K562 (cell line): ENCODE measurements around the gene BLID. TPM values are rescaled to one million over a fixed set of nuclear protein-coding genes. Genes with fewer than 3 reads are reported as not detected.

Experiments used
- ATAC-seq: fragments of 200-7000 bp; cut with Tn5 transposase; 3 replicates; pipeline ENCODE4 v1.9.1; 2020; ENCODE audit warnings: moderate library complexity
- BruUV-seq: library from RNA; stranded (reverse); fragments of 400-500 nt; replicated peaks from 2 replicates; lab custom pipeline; 2021; lab: Mats Ljungman, UMichigan
- CTCF ChIA-PET: fragments of 300-600 bp; formaldehyde crosslinking; extraction: SDS; loops from one replicate; lab custom pipeline; 2021; ENCODE audit warnings: low intra/inter-chr PET ratio; lab: Yijun Ruan, JAX
- POLR2A ChIA-PET: fragments of 300-600, 350-650 bp; sonication (Branson Sonifier 250); formaldehyde crosslinking; extraction: SDS; loops from one replicate; lab custom pipeline; 2021; ENCODE audit warnings: antibody characterized with exemption, inconsistent platforms; lab: Yijun Ruan, JAX
- DNase-seq, 4 experiments: peaks; one replicate each; pipeline versions ENCODE4 v3.0.0 to v3.0.0-alpha.2; 2011 to 2018; ENCODE audit warnings: low spot score in 3 of 4, mixed read lengths in 3 of 4; ENCODE audit errors: extremely low read depth in 1 of 4
- FAIRE-seq: peaks from 2 replicates; lab custom pipeline; 2011; peaks lifted over from hg19 to GRCh38; lab: Jason Lieb, UNC
- H2AFZ ChIP-seq: 2 replicates; pipeline ENCODE4 v1.6.0; 2011; ENCODE audit warnings: low read depth, low read length, control low read depth, inconsistent platforms
- H3K27ac ChIP-seq: fragments of 200-600 bp; 3 replicates; pipeline ENCODE4 v1.8.0; 2011; ENCODE audit warnings: low read depth, mild to moderate bottlenecking, control low read depth, inconsistent platforms, low read length, moderate library complexity, mixed read lengths; ENCODE audit errors: extremely low read depth
- H3K27me3 ChIP-seq, 2 experiments: fragments of 300-600 bp in 1 of 2; 2 replicates in 1 of 2; 3 replicates in 1 of 2; pipeline versions ENCODE4 v1.6.0 to v1.8.0; 2011; ENCODE audit warnings: inconsistent platforms in 2 of 2, low read length in 2 of 2, mild to moderate bottlenecking in 1 of 2, mixed read lengths in 1 of 2, moderate library complexity in 1 of 2; ENCODE audit not compliant: control insufficient read depth in 2 of 2, insufficient read depth in 2 of 2
- H3K36me3 ChIP-seq: fragments of 300-600 bp; 3 replicates; pipeline ENCODE4 v1.8.0; 2011; ENCODE audit warnings: mild to moderate bottlenecking, low read length, inconsistent platforms; ENCODE audit not compliant: control insufficient read depth, insufficient read depth
- H3K4me1 ChIP-seq, 2 experiments: fragments of 200-600 bp in 1 of 2; replicated peaks in 1 of 2; 2 replicates in 1 of 2; 3 replicates in 1 of 2; pipeline versions ENCODE4 v1.5.1 to v1.8.0; 2011; ENCODE audit warnings: inconsistent platforms in 2 of 2, low read length in 2 of 2, mild to moderate bottlenecking in 1 of 2, mixed read lengths in 1 of 2, moderate library complexity in 1 of 2; ENCODE audit not compliant: control insufficient read depth in 2 of 2, insufficient read depth in 2 of 2
- H3K4me2 ChIP-seq: 2 replicates; pipeline ENCODE4 v1.6.1; 2011; ENCODE audit warnings: low read length, control low read depth, inconsistent platforms, mixed read lengths; ENCODE audit not compliant: insufficient read depth
- H3K4me3 ChIP-seq: fragments of 200-600 bp; sonication (generic), shearing (Covaris generic); 2 replicates; pipeline ENCODE4 v1.5.1; 2016; ENCODE audit warnings: control low read depth, inconsistent platforms
- H3K79me2 ChIP-seq: fragments of 200-600 bp; 3 replicates; pipeline ENCODE4 v1.8.0; 2011; ENCODE audit warnings: low read length, inconsistent platforms; ENCODE audit not compliant: control insufficient read depth, insufficient read depth
- H3K9ac ChIP-seq, 2 experiments: 2 replicates each; pipeline versions ENCODE4 v1.6.0 to v1.6.1; 2011; ENCODE audit warnings: low read depth in 2 of 2, low read length in 2 of 2, control low read depth in 1 of 2, inconsistent platforms in 1 of 2, mild to moderate bottlenecking in 1 of 2, mixed read lengths in 1 of 2; ENCODE audit not compliant: insufficient read depth in 1 of 2
- H3K9me1 ChIP-seq: one replicate; pipeline ENCODE4 v1.6.0; 2011; ENCODE audit warnings: inconsistent platforms, mild to moderate bottlenecking, low read length, moderate library complexity; ENCODE audit not compliant: control insufficient read depth, insufficient read depth
- H3K9me3 ChIP-seq: replicated peaks from 2 replicates; pipeline ENCODE4 v1.5.1; 2011; ENCODE audit warnings: low read depth, low read length, inconsistent platforms; ENCODE audit not compliant: control insufficient read depth, insufficient read depth
- H4K20me1 ChIP-seq: replicated peaks from 2 replicates; pipeline ENCODE4 v1.6.1; 2011; ENCODE audit warnings: low read length, inconsistent platforms, mixed read lengths; ENCODE audit not compliant: control insufficient read depth, insufficient read depth
- MCM7 ChIP-seq, 2 experiments: fragments of 450-650 bp; IDR thresholded peaks; 2 replicates each; pipeline ENCODE4 v1.6.1; 2016 to 2018
- PHF21A ChIP-seq: fragments of 450-650 bp; IDR thresholded peaks from 2 replicates; pipeline ENCODE4 v1.6.1; 2017; ENCODE audit warnings: low read depth, borderline replicate concordance
- SETDB1 ChIP-seq: IDR thresholded peaks from one replicate; pipeline ENCODE4 v1.6.1; 2012; ENCODE audit warnings: low read length, control low read depth, inconsistent platforms
- SMARCC2 ChIP-seq: fragments of 450-650 bp; IDR thresholded peaks from 2 replicates; pipeline ENCODE4 v1.6.1; 2017; ENCODE audit warnings: antibody characterized with exemption, moderate library complexity, mild to moderate bottlenecking, low read depth
- ZKSCAN8 ChIP-seq: fragments of 200-800 bp; sonication (Bioruptor generic); IDR thresholded peaks from 2 replicates; pipeline ENCODE4 v1.6.1; 2016; ENCODE audit warnings: missing genetic modification characterization, missing compliant biosample characterization
- ZNF224 ChIP-seq: sonication (generic); formaldehyde crosslinking; IDR thresholded peaks from 2 replicates; pipeline ENCODE4 v1.8.0; 2022; ENCODE audit warnings: mild to moderate bottlenecking, missing genetic modification reagents
- ZNF263 ChIP-seq: sonication (generic); formaldehyde crosslinking; IDR thresholded peaks from 2 replicates; pipeline ENCODE4 v1.8.0; 2022; ENCODE audit warnings: mild to moderate bottlenecking, missing genetic modification reagents, borderline replicate concordance
- in situ Hi-C: fragments of 300-500 bp; cut with MboI; formaldehyde crosslinking; loops from 4 replicates; pipeline ENCODE4 v1.15.0; 2018; ENCODE audit warnings: inconsistent platforms, mixed read lengths
- intact Hi-C: fragments of 100-400 bp; cut with micrococcal nuclease; formaldehyde crosslinking; loops from 2 replicates; pipeline ENCODE4 v1.14.2; 2022
- polyA plus RNA-seq, 8 experiments: library from polyadenylated mRNA; depleted of rRNA in 4 of 8; stranded (reverse) in 5 of 8; unstranded in 3 of 8; fragments of >200 nt; fragmentation: Nextera tagmentation in 2 of 8; fragmentation: Illumina TruSeq in 1 of 8; extraction: Ambion mirVana in 2 of 8; extraction: Trizol in 1 of 8; gene quantifications; 2 replicates each; pipeline versions ENCODE4 v1.2.1 to v1.2.3, GENCODE V29; 2011 to 2014; ENCODE audit warnings: inconsistent platforms in 1 of 8, missing spikeins in 1 of 8
- total RNA-seq, 7 experiments: library from RNA; depleted of rRNA in 6 of 7; stranded (reverse); fragments of >200 nt in 6 of 7; fragmentation: Illumina TruSeq in 2 of 7; extraction: Trizol in 2 of 7; gene quantifications; 2 replicates each; pipeline versions ENCODE4 v1.2.1 to v1.2.3, GENCODE V29; 2011 to 2021; ENCODE audit warnings: low replicate concordance in 1 of 7
- TF ChIP-seq, protein P1 (sequence below): fragments of 450-650 bp; IDR thresholded peaks from 2 replicates; pipeline ENCODE4 v1.6.1; 2014; ENCODE audit warnings: low read depth, mild to moderate bottlenecking, moderate library complexity, borderline replicate concordance

The BLID gene
- total and polyA plus RNA-seq, 9 of the 15 experiments (the other 6 are each of a cell fraction or from before 2014, with no cell fraction given), result not detected

DNA sequence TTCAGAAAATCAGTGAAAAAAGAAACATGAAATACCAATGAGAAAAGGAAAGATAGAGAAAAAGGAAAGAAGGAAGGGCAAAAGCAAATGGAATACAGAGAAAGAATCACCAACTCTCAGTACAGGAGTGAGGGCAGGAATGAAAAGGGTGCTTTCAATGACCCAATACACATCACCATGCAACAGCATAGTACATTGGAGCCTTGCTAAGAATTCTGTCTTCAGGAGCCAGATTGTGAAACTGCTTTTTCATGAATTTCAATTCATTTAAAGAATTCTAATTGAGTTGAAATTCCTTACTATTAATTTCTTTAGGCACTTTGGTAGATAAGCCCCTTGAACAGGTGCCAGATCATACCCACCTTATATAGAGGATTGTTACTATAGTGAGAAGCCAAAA is 34.9 kb downstream of the BLID start:
- Histone ChIP-seq H3K79me2 (no peaks in the 10 kb centered on the region), H3K9me1 (no peaks in the 10 kb centered on the region), H4K20me1 (no peaks in the 10 kb centered on the region), H3K4me1 (no peaks in the 10 kb centered on the region), H3K36me3 (no peaks in the 10 kb centered on the region), H3K4me3 (no peak overlapping the region), H3K27ac (no peak overlapping the region), H3K4me2 (no peak overlapping the region), H3K27me3 (no peaks in the 10 kb centered on the region), H2AFZ (no peak overlapping the region), H3K9me3 (no peaks in the 10 kb centered on the region), H3K9ac (no peak overlapping the region)
- TF ChIP-seq ZNF263 (CRISPR knock-in tag) (no peak), MCM7 (IDR thresholded peaks at IDR 0.05) (no peak), PHF21A (no peak), ZKSCAN8 (CRISPR knock-in tag) (no peak), SETDB1 (no peak), ZNF224 (no peak), SMARCC2 (no peak)
- TF ChIP-seq, protein P1, sequence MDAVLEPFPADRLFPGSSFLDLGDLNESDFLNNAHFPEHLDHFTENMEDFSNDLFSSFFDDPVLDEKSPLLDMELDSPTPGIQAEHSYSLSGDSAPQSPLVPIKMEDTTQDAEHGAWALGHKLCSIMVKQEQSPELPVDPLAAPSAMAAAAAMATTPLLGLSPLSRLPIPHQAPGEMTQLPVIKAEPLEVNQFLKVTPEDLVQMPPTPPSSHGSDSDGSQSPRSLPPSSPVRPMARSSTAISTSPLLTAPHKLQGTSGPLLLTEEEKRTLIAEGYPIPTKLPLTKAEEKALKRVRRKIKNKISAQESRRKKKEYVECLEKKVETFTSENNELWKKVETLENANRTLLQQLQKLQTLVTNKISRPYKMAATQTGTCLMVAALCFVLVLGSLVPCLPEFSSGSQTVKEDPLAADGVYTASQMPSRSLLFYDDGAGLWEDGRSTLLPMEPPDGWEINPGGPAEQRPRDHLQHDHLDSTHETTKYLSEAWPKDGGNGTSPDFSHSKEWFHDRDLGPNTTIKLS, result no peak
- intact Hi-C loops, result no loop called here
- in situ Hi-C loops, result no loop called here
- ATAC-seq, result no peak
- CTCF ChIA-PET, result no interaction called here
- no peak for FAIRE-seq
- POLR2A ChIA-PET, result no interaction called here
- no peak for DNase-seq
- BruUV-seq, result no TSS peak
